PC-9 (cell line): ENCODE measurements around the gene CLIC1. TPM values are rescaled to one million over a fixed set of nuclear protein-coding genes. Genes with fewer than 3 reads are reported as not detected.
"Not testable (repeated sequence)": the region's sequence is repeated elsewhere in the genome, so short reads cannot be mapped to it uniquely, and the experiment has no call there.

Experiments used
- BruUV-seq: library from RNA; stranded (reverse); fragments of 400-500 nt; replicated peaks from 2 replicates; lab custom pipeline; 2021; lab: Mats Ljungman, UMichigan
- CTCF ChIA-PET: fragments of 300-600 bp; sonication (Branson Sonifier 250); formaldehyde crosslinking; loops from one replicate; lab custom pipeline; 2022; ENCODE audit warnings: antibody characterized with exemption; lab: Charles Lee
- POLR2A ChIA-PET: fragments of 300-600 bp; sonication (Branson Sonifier 250); formaldehyde crosslinking; loops from one replicate; lab custom pipeline; 2022; ENCODE audit warnings: antibody characterized with exemption; ENCODE audit not compliant: unreplicated experiment; lab: Charles Lee
- DNase-seq, 2 experiments: peaks; one replicate each; pipeline versions ENCODE4 v3.0.0 to v3.0.0-alpha.2; 2015 to 2022; ENCODE audit warnings: mixed read lengths in 1 of 2
- H2AFZ ChIP-seq: fragments of 200-600 bp; sonication (generic); 2 replicates; pipeline ENCODE4 v1.8.1; 2017; ENCODE audit warnings: antibody characterized with exemption
- H3F3A ChIP-seq: fragments of 200-600 bp; sonication (generic); 2 replicates; pipeline ENCODE4 v1.8.1; 2017; ENCODE audit warnings: antibody characterized with exemption, mild to moderate bottlenecking, low read depth; ENCODE audit not compliant: insufficient read depth
- H3K27ac ChIP-seq: fragments of 200-600 bp; sonication (generic); 2 replicates; pipeline ENCODE4 v1.6.1; 2016; ENCODE audit warnings: mixed run types
- H3K27me3 ChIP-seq: fragments of 200-600 bp; sonication (generic); 2 replicates; pipeline ENCODE4 v1.6.1; 2016; ENCODE audit warnings: low read depth, mixed run types; ENCODE audit not compliant: insufficient read depth
- H3K36me3 ChIP-seq: fragments of 200-600 bp; sonication (generic); 2 replicates; pipeline ENCODE4 v1.6.1; 2016; ENCODE audit warnings: low read depth, mixed run types
- H3K4me1 ChIP-seq: fragments of 200-600 bp; sonication (generic); replicated peaks from 2 replicates; pipeline ENCODE4 v1.6.1; 2016; ENCODE audit warnings: mixed run types; ENCODE audit not compliant: insufficient read depth
- H3K4me2 ChIP-seq: fragments of 200-600 bp; sonication (generic); 2 replicates; pipeline ENCODE4 v1.6.1; 2017; ENCODE audit warnings: mixed run types
- H3K4me3 ChIP-seq: fragments of 200-600 bp; sonication (generic); 2 replicates; pipeline ENCODE4 v1.6.1; 2016; ENCODE audit warnings: mixed run types
- H3K79me2 ChIP-seq: fragments of 200-600 bp; sonication (generic); 2 replicates; pipeline ENCODE4 v1.6.1; 2017; ENCODE audit warnings: low read depth, mixed run types
- H3K9me2 ChIP-seq: fragments of 200-600 bp; sonication (generic); 2 replicates; pipeline ENCODE4 v1.8.1; 2017; ENCODE audit warnings: mild to moderate bottlenecking; ENCODE audit not compliant: insufficient read depth
- H3K9me3 ChIP-seq: fragments of 200-600 bp; sonication (generic); 2 replicates; pipeline ENCODE4 v1.8.1; 2016; ENCODE audit warnings: low read depth; ENCODE audit not compliant: insufficient read depth
- H4K20me1 ChIP-seq: fragments of 200-600 bp; sonication (generic); 2 replicates; pipeline ENCODE4 v1.8.1; 2017; ENCODE audit not compliant: insufficient read depth
- EZH2 ChIP-seq: fragments of 200-600 bp; sonication (generic); IDR thresholded peaks from 2 replicates; pipeline ENCODE4 v1.8.0; 2017; ENCODE audit warnings: antibody characterized with exemption, low read depth
- intact Hi-C: fragments of 100-400 bp; cut with micrococcal nuclease; formaldehyde crosslinking; loops from one replicate; pipeline ENCODE4 v1.10.0; 2022; ENCODE audit not compliant: unreplicated experiment
- total RNA-seq: library from RNA; stranded (reverse); gene quantifications from 2 replicates; pipeline ENCODE4 v1.2.3, GENCODE V29; 2021
- TF ChIP-seq, protein P1 (sequence below): fragments of 200-600 bp; sonication (generic); conservative IDR thresholded peaks from 2 replicates; pipeline ENCODE4 v1.6.1; 2017; ENCODE audit warnings: mixed run types, antibody characterized with exemption, mild to moderate bottlenecking, moderate library complexity

CLIC1 gene
- total RNA-seq, 1 experiment from 2014 or later, result 599 TPM

DNA sequence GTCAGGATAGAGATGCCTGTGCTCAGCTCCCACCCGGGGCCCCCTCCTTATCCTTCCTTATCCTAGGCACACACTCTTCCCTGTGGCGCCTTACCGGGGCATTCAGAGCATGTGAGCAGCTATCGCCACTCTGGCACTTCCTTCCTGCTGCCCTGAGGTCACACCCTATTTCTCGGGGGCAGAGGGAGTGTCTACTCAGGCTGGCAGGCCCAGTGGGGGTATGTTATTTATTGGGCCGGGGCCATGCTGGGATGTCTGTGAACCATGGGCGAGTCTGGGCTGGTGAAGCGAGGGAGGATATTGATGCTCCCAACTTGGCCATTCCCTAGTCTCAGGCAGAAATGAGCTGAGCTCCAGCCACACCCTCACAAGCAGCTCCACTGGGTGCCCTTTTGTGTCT lies 25.1 kb downstream of the CLIC1 start:
- CTCF ChIA-PET, result interaction anchor here (0.5 kb wide), 2 partner anchors 17 to 59 kb away, joined by 3 to 15 read pairs; no protein-coding TSS in a partner anchor
- Histone ChIP-seq H3K4me2 (no peak overlapping the region), H3K27me3 (no peaks in the 10 kb centered on the region), H3F3A (no peaks in the 10 kb centered on the region), H3K9me2 (no peaks in the 10 kb centered on the region), H3K4me1 (no peaks in the 10 kb centered on the region; the same call in 1 of the 2 replicates), H2AFZ (no peak overlapping the region), H3K27ac (no peak overlapping the region), H3K9me3 (no peaks in the 10 kb centered on the region), H4K20me1 (no peaks in the 10 kb centered on the region), H3K4me3 (no peak overlapping the region), H3K36me3 (no peaks in the 10 kb centered on the region), H3K79me2 (no peaks in the 10 kb centered on the region)
- POLR2A ChIA-PET, result no interaction called here
- BruUV-seq, result no TSS peak
- no peak for DNase-seq
- TF ChIP-seq, protein P1, sequence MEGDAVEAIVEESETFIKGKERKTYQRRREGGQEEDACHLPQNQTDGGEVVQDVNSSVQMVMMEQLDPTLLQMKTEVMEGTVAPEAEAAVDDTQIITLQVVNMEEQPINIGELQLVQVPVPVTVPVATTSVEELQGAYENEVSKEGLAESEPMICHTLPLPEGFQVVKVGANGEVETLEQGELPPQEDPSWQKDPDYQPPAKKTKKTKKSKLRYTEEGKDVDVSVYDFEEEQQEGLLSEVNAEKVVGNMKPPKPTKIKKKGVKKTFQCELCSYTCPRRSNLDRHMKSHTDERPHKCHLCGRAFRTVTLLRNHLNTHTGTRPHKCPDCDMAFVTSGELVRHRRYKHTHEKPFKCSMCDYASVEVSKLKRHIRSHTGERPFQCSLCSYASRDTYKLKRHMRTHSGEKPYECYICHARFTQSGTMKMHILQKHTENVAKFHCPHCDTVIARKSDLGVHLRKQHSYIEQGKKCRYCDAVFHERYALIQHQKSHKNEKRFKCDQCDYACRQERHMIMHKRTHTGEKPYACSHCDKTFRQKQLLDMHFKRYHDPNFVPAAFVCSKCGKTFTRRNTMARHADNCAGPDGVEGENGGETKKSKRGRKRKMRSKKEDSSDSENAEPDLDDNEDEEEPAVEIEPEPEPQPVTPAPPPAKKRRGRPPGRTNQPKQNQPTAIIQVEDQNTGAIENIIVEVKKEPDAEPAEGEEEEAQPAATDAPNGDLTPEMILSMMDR, result no peak
- TF ChIP-seq EZH2, result no peak
- intact Hi-C loops, result no loop called here

DNA sequence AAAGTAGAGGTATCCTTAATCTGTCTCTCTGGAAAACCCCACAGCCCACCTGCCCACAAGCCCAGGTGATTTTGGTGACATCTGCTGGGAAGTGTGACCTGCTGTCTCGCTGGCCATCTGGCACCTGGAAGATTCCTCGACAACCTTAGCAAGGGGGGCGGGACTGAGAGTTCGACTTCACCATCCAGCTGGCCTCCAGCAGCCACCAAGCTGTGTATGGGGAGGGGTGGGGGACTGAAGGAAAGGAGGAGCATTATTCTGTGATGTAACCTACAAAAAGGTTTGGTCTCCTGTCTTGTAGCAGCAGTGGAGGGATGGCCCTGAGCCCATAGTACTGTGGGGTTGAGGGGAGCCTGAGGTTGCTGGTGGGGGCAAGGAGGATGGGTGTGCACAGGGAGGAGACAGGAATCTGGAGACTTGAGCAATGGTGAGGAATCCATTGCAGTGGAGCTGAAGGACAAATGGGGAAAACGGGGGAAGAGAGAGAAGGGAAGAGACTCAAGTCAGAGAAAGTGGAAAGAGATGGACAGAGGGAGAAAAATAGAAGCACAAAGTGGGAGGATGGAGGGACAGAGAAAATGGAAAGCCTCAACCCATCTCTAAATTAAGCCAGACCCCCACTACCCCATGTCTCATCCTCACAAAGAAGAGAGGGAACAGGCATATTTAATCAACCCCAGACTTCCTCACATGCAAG lies 25.7 kb downstream of the CLIC1 start:
- Histone ChIP-seq H3K4me3 (no peak overlapping the region), H2AFZ (no peak overlapping the region), H3K4me2 (no peak overlapping the region), H3K4me1 (no peaks in the 10 kb centered on the region; the same call in 1 of the 2 replicates), H3K27me3 (no peaks in the 10 kb centered on the region), H3F3A (no peaks in the 10 kb centered on the region), H3K9me3 (no peaks in the 10 kb centered on the region), H3K27ac (no peak overlapping the region), H3K9me2 (no peaks in the 10 kb centered on the region), H4K20me1 (no peaks in the 10 kb centered on the region), H3K36me3 (no peaks in the 10 kb centered on the region), H3K79me2 (no peaks in the 10 kb centered on the region)
- CTCF ChIA-PET, result interaction anchor here (0.5 kb wide), 1 partner anchor 17 kb away, joined by 3 read pairs; no protein-coding TSS in a partner anchor
- no TSS peak for BruUV-seq
- no peak for DNase-seq
- POLR2A ChIA-PET, result no interaction called here
- TF ChIP-seq, protein P1, result no peak
- TF ChIP-seq EZH2, result no peak
- intact Hi-C loops, result no loop called here

DNA sequence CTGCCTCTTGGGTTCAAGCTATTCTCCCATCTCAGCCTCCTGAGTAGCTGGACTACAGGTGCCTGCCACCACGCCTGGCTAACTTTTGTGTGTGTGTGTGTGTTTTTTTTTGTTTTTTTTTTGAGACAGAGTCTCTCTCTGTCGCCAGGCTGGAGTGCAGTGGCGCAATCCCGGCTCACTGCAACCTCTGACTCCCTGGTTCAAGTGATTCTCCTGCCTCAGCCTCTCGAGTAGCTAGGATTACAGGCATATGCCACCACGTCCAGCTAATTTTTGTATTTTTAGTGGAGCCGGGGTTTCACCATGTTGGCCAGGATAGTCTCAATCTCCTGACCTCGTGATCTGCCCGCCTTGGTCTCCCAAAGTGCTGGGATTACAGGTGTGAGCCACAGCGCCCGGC lies 27.2 kb downstream of the CLIC1 start:
- BruUV-seq, H3K4me1 ChIP-seq, H3K9me3 ChIP-seq, H3K27me3 ChIP-seq, H3K36me3 ChIP-seq, POLR2A ChIA-PET, H2AFZ ChIP-seq, H3F3A ChIP-seq, intact Hi-C loops, DNase-seq, H3K79me2 ChIP-seq, H3K4me2 ChIP-seq, CTCF ChIA-PET, H3K4me3 ChIP-seq, H3K27ac ChIP-seq, H3K9me2 ChIP-seq, H4K20me1 ChIP-seq: not testable (repeated sequence)
